GM18861 (cell line): Measurements from ENCODE around the gene CEBPB.
"Not testable (repeated sequence)": the region's sequence is repeated elsewhere in the genome, so short reads cannot be mapped to it uniquely, and the experiment has no call there.

Source experiments
- ATAC-seq: cut with Tn5 transposase; IDR thresholded peaks from one replicate; pipeline ENCODE4 v1.9.1; 2021; ENCODE audit not compliant: unreplicated experiment

The CEBPB gene

DNA sequence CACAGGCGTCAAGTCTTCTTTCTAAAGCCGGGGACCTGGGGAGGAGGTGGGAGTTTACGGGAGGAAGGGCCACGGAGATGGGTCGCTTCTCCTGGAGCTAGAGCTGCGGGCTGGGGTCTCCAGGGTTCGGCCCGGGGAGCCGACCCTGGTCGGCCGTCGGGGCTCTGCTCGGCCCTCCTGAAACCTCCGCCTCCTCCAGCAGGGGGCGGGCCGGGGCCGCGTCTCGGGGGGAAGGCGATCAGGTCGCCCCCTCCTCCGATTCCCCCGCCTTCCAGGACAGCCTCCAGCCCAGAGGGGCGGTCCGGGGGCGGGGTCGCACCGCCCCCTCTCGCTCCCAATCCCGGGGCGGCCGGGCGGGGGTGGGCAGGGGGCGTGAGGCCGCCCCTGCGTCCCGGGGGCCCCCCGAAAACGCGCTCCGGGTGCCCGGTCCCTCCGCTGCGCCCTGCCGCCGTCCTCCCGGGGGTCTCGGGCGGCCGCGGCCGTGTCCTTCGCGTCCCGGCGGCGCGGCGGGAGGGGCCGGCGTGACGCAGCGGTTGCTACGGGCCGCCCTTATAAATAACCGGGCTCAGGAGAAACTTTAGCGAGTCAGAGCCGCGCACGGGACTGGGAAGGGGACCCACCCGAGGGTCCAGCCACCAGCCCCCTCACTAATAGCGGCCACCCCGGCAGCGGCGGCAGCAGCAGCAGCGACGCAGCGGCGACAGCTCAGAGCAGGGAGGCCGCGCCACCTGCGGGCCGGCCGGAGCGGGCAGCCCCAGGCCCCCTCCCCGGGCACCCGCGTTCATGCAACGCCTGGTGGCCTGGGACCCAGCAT is at the start of gene CEBPB:
Gene CEBPB (plus strand): TSS at position 580 of the 814 bp plus-strand sequence. CDS start 204 bp downstream, at position 784.
- no peak for ATAC-seq

DNA sequence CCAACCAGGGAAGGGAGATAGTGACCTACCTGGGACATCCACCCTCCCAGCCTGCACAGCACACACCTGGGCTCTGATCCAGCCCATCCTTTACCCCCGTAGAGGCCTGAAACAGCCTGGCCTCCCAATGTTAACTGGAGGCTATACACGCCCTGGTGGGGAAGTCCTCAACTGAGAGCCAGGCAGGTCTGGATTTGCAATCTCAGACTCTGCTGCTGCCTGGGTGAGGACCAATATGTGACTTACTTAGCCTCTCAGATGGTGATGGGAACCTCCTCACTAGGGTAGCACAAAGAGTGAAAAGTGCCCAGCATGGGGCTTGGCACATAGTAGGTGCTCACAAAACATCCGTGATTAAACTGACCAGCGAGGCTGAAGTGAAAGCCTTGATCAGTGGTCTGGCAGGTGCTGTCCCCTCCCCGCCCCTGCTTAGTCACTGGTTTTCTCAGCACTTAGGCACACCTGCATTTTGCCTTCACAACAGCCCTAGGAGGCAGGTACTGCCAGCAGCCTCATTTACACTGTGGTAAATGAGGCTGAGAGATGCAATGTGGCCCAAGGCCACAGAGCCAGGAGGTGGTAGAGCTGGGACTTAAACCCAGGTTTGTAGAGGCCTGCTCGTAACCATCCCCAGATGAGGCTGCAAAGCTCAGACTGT is 49.5 kb upstream of the CEBPB start:
- no peak for ATAC-seq

DNA sequence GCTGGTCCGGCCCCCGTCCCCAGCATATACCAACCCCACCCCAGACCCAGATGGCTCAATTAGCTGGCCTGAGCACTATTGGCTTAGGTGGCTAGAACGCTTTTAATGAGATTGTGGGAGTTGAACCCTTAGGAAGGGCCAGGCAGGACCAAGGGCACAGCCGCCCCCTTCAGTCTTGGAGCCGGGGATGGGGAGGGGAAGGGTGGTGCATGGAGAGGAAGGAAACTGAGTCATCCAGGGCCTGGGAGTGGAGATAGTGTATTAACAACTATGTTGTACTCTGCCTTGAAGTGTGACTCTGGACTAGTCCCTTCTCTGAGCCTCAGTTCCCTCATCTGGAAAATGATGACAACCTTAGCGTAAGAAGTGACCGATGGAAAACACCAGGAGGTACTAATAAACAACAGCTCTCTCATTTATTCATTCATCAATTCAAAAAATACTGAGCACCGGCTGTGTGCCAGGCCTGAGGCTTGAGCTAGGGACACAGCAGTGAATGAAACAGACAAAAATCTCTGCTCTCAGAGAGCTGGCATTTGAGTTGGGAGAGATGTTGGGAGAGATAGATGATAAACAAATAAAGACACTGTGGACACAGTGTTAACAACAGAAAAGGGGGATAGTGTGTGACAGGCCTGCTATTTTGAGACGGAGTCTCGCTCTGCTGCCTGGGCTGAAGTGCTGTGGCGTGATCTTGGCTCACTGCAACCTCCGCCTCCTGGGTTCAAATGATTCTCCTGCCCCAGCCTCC is 48.6 kb upstream of the CEBPB start:
- ATAC-seq: no peak

DNA sequence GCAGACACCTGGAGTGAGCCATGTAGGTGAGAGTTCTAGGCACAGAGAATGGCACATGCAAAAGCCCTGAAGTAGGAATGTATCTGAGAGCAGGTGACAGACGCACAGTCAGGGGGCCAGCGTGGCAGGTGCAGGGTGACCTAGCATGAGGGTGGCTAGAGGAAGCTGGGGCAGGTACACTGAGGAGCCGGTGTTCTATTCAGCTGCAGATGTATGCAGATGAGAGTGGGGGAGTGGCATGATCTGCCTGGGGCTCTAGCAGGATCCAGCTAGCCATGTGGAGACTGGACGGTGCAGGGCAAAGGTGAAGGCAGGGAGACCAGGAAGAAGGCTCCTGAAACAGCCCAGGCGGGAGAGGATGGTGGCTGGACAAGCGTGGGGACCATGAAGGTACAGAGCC is 47.8 kb upstream of the CEBPB start:
- ATAC-seq: no peak

DNA sequence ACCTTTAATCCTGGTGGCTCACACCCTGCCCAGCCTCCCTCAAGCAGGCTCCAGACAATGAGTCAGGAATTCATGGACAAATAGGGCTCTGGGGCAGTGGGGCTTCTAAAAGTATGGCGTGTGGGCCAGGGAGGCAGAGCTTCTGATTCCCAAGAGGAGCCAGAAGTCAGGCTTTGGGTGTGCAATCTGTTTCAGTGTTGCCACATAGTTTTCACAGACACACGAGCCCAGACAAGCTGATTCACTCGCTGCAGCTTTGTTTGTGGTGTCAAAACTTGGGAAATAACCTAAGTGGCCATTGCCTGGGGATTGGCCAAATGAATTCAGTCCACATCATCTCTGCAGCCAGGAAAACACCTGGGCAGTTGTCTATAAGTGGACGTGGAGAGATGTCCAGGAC is 46.3 kb upstream of the CEBPB start:
- no peak for ATAC-seq

DNA sequence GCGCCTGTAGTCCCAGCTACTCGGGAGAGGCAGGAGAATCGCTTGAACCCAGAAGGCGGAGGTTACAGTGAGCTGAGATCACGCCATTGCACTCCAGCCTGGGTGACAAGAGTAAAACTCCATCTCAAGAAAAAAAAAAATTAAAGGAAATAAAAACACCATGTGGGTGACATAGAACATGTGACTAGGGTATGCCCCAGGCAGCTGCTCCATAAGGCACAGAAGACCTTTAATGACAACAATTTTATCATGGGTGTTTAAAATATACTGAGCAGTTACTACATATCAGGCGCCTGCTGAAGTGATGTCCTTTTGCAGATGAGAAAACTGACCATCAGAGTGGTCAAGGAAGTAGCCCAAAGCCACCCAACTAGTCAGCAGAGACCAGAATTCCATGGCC is 45.1 kb upstream of the CEBPB start:
- no peak for ATAC-seq

DNA sequence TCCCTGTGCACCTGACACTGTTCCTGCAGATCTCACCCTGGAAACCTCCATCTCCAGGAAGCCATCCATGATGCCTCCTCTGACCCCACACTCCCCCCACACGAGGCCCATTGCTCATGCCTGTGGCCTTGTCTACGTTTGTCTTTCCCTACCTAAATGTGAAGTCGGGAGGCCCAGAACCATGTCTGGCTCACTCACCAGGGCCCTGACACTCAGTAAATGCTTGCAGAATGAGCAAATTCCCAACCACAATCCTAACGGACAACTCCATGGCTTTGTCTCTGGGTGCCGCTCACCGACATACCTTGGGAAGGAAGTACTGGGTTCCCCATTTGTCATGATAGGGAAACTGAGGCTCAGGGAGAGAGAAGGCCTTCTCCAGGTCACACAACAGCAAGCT is 44.4 kb upstream of the CEBPB start:
- ATAC-seq: no peak

DNA sequence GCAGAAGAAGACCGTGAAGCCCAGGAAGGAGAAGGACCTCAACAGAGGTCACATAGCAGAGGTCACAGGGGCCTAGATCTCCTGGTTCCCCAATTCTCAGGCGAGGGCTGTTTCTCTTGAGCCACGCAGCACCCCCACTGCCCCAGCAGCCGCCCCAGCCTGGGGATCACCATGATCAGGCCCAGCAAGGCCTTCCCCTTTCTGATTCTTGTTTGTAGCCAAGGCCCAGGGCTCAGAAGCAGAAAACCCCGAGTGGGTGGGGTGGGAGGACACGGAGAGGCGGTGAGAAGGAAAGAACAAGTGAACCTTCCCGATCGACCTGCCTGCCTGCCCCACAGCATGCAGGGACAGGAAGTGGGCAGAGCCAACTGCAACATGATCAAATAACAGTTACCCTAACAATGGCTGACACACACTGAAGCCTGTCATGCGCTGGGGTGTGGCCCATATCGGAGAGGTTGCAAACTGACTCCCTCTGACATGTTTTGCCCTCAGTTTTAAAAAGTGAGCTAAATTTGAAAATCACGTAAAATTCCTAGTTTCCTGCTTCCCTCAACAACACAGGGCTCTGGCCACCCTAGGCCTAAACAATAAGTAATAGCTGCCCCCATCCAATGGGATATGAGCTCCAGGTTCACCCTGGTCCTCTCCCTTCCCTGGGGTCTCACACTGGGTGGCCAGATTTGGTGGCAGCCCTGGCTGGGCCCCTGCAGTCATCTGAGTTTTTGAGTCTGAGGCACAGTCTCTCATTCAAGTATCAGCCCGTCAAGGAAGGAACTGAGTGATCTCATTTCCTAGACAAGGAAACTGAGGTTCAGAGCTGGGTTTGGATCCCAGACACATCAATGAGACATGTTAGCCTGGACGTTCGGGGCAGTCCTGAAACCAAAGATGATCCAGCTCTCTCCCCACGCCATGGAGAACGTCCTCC is 43.6 kb upstream of the CEBPB start:
- peak; percentile 65 for ATAC-seq

DNA sequence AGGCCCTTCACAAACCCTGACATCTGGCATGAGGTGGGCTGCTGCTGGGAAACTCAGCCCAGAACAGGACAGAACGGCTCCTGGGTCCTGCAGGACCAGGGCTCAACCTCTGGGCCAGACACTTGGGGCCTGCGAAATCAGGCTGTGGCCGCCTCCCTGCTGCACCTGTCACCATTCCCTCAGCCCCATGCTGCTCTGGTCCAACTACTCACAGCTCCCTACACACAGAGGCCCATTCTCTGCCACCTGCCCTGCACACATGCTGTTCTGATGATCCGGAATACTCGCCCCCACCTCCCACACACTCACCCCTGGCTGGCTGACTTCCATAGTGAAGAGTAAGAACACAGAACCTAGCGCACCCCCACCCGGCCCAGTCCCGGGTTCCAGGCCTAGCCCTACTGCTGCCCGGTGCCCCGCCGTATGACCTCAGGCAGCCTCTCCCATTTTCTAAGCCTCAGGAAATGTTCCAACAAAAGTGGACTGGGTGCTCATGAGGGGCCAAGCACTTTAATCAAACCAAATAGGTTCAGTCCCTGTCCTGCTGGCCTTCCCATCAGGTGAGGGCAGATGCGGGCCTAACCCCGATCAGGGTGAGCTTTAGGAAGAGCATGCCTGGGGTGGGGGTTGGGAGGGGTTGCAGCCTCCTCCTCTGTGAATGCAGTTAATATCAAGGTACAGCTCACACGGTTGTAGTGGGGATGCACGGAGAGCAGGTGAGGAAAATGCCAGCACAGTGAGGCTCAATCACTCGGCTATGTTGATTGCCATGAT is 41.0 kb upstream of the CEBPB start:
- no peak for ATAC-seq

DNA sequence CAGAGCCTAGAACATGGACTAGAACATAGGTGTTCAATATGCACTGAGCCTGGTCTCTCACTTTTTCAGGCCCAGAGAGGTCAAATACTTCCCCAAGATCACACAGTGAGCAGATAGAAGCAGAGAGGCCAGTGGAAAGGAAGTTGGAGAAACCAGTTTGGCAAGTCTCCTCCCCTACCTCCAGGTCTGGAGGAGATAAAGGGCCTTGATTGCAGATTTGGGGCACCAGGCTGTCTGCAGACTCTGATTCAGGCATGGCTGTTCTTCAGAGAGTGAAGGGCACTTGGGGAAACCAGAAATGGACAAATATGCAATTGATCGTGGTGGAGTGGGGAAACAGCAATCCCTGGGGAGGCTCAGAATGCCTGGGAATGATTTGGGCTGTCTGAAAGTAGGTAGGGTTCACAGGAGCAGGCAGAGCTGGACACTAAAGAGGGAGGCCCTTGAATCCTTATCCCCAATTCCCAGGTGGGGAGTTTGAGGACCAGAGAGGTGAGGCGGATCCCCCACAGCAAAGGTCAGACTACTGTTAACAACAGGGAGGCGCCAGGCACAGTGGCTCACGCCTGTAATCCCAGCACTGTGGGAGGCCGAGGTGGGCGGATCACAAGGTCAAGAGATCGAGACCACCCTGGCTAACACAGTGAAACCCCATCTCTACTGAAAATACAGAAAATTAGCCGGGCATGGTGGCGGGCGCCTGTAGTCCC is 39.4 kb upstream of the CEBPB start:
- ATAC-seq: no peak

DNA sequence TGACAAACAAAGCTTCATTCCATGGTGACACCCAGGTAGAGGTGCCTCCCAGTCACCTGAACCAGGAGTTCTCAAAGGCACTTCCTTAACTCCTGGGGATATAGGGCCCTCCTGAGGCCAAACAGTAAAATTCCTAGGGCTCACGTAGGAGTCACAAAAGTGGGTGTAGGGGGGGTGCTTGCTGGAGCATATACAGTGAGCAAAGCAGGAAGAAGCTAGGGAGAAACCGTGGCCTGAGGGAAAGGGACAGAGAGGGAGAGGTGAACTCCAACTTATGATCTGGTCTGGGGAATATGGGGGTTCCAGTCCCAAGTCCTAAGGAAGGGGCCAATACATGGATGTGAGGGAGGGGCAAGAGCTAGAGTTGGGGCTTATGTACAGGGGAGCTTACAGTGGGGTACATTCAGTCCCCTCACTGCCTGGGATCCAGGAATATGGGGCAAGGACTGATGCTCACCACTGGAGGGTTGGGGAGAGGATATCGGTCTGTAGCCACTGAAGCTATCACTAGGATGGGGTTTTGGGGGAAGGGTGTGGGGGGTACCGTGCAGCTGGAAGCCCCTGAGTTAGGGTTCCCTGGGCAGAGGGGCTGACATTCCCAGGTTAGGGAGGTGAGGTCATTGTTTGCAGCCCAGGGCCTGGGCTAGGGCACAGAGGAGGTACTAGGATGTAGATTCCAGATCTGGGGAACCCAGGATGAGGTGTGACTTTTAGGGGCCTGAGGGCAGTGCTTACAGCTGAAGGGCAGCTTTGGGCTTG is 38.1 kb upstream of the CEBPB start:
- ATAC-seq: no peak

DNA sequence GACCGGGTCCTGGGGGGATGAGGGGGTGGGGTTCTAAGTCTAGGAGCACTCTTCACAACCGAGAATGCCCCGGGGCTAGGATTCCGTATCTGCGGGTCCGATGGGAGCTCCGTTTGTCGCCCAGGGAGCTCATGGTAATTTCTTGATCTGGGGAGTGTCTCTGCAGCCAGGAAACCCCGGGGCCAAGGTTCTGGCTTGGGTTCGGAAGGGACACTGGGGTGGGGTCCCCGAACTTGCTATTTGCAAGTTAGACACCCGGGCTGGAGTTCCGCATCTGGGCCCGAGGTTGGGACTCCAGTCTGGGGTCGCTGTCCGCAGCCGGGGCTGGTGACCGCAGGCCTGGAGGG is 37.5 kb upstream of the CEBPB start:
- ATAC-seq: no peak

DNA sequence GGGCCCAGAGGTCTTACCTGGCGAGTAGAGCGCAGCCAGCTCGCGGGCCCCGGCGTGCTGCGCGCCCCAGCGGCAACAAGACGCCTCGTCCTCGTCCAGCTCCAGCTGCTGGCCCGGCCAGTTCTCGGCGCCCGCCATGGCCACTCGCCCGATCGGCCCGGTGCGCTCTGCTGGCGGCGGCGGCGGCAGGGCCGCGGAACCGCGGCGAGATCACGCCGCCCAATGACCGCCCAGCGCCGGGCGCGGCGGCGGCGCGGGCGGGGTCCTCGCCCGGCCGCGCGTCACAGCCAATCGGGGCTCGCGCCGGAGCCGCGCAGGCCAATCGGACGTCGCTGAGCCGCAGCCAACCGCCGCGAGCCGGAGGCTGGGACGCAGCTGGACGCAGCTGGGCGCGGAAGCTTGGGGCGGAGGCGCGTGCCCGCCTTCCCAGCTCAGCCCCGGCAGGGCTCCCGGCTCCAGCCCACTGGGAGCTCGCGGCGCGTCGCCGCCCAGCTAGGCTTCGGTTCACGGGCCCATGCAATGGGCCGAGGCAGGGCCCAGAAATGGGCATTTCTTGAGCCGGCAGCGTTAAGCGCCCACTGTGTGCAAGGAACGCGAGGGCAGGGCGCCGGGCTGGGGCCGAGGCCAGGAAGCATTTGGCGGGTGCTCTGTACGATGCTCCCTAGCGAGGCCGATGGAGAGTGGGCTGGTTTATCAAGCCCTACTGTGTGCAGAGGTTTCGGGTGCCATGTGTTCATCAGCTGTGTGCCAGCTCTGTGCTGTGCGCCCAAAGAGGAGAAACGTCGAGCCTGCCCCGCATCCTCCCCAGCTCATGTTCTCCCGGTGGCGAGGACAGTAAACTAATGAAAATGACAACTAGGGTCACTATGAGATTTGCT is 36.9 kb upstream of the CEBPB start, which contains the start of gene PEDS1:
Gene PEDS1 (minus strand): TSS at position 224 of the 878 bp plus-strand sequence. CDS start 86 bp downstream, at position 138.
- ATAC-seq: peak; percentile 88

DNA sequence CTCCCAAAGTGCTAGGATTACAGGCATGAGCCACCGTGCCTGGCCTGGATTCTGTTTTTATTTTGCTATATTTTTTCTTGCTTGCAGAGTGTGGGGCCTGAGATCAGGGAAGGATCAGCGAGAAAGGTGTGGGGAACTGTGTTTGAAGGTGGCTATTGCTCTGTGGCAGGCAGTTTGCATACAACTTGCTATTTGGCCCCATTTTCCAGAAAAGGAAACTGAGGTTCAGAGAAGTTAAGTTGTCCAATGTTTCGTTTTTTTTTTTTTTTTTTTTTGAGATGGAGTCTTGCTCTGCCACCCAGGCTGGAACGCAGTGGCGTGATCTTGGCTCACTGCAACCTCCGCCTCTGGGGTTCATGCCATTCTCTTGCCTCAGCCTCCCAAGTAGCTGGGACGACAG is 29.1 kb upstream of the CEBPB start:
- not testable (repeated sequence) for ATAC-seq

DNA sequence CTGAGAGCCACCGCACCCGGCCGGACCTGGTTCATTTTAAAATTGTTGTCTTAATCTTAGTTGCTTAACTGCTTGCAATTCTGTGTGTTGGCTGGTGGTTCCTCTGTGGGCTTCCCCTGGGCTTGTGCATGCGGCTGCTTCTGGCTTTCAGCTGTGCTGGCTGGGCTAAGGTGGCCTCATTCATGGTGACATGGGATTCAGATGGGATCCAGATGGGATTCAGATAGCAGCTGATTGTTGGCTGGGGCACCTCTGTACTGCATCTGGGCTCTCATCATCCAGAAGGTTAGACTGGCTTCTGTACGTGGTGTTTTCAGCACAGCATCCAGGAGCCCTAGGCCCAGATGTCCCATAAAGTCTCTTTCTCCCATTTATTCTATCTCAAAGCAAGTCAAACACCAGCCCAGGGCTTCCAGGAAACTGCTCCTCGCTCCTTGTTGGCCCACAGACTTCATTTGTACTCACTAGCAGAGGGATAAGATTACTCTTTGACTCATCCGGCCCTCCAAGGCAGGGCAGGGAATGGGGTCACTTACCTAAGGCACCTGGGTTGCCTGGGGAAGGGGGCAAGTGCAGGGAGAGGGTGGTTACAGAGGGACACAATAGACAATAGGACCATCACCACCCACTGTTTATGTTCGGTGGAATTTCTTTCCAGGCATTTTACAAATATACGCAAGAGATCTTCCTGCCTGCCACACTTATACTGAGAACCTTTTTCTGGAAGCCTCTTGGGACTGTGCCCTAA is 26.9 kb upstream of the CEBPB start:
- no peak for ATAC-seq

DNA sequence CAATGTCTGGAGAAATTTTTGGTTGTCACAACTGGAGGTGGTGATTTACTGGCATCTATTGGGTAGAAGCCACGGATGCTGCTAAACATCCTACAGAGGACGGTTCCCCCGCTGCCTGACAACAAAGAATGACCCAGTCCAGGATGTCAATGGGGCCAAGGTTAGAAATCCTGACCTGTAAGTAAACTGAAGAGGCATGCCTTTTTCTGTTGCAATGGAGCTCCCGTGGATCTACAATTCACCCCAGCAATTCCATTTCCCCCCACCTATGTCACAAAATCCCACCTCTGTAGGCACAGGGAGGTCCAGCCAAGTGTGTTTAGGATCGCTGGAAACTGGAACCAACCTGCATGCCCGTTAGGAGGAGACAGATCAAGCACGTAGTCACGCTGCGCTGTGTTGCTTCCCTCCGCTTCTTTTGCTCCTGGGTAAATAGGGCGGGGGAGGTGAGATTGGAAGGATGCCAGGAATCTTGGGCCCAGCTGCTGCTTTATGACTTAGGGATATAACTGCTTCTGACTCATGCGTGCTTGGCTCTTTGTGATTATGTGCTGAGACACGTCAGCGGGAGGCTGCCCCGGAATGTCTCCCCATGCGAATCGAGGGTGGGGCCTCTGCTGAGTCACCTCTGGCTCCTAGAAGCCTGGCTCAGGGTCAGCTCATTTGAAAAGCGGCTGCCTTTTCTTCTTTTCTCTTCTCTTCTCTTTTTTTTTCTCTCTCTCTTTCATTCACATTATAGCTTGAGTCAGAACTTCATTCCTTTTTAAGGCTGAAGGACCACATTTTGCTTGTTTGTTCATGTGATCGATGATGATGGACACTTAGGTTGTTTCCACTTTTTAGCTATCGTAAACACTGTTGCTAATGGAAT is 24.7 kb upstream of the CEBPB start:
- peak; percentile 76 for ATAC-seq
